Activated CD8-positive, alpha-beta T cell treated with anti-CD3 and anti-CD28 coated beads for 36 hours (primary cell): ENCODE results near the gene TBC1D1. TPM values are rescaled to one million over a fixed set of nuclear protein-coding genes. Genes with fewer than 3 reads are reported as not detected.

ENCODE experiments used
- ATAC-seq: fragments of 200-7000 bp; cut with Tn5 transposase; one replicate; pipeline ENCODE4 v1.10.0; 2021; ENCODE audit warnings: mild to moderate bottlenecking, moderate library complexity
- CTCF ChIA-PET: fragments of 350-600 bp; sonication (Branson Sonifier 250); formaldehyde crosslinking; loops from one replicate; lab custom pipeline; 2021; ENCODE audit warnings: antibody characterized with exemption; lab: Charles Lee
- POLR2A ChIA-PET: fragments of 350-600 bp; sonication (Branson Sonifier 250); formaldehyde crosslinking; loops from one replicate; lab custom pipeline; 2021; ENCODE audit warnings: antibody characterized with exemption; lab: Charles Lee
- DNase-seq: peaks from one replicate; pipeline ENCODE4 v3.0.0-alpha.2; 2020
- H3K27ac Mint-ChIP-seq: one replicate; pipeline ENCODE4 v1.8.0; 2021; ENCODE audit warnings: mild to moderate bottlenecking, mixed read lengths
- H3K27me3 Mint-ChIP-seq: one replicate; pipeline ENCODE4 v1.8.0; 2021; ENCODE audit warnings: mixed read lengths
- H3K36me3 Mint-ChIP-seq: one replicate; pipeline ENCODE4 v1.8.0; 2021; ENCODE audit warnings: low read depth, mixed read lengths
- H3K4me1 Mint-ChIP-seq: one replicate; pipeline ENCODE4 v1.8.0; 2021; ENCODE audit warnings: low read depth, mixed read lengths
- H3K4me3 Mint-ChIP-seq: one replicate; pipeline ENCODE4 v1.8.0; 2021; ENCODE audit warnings: mild to moderate bottlenecking, moderate library complexity, mixed read lengths
- H3K9me3 Mint-ChIP-seq: one replicate; pipeline ENCODE4 v1.8.0; 2021; ENCODE audit warnings: mixed read lengths
- CTCF ChIP-seq: fragments of 200-600 bp; IDR thresholded peaks from one replicate; pipeline ENCODE4 v1.8.0; 2022; ENCODE audit warnings: antibody characterized with exemption, mild to moderate bottlenecking
- intact Hi-C: fragments of 100-400 bp; cut with micrococcal nuclease; formaldehyde crosslinking; loops from one replicate; pipeline ENCODE4 v1.10.0; 2022
- total RNA-seq, 2 experiments: library from RNA; stranded (reverse); gene quantifications; one replicate each; pipeline ENCODE4 v1.2.3, GENCODE V29; 2021

TBC1D1 gene
- total RNA-seq, 2 experiments from 2014 or later, result 79.4 to 91.4 TPM

- peaks cover 21% of the 10 kb centered on the region for H3K4me1 Mint-ChIP-seq
- ChIA-PET POLR2A (interaction anchor here (1.1 kb wide), 1 partner anchor 9 kb away, joined by 4 read pairs; no protein-coding TSS in a partner anchor), CTCF (interaction anchor here (1.0 kb wide), 1 partner anchor 22 kb away, joined by 3 read pairs; no protein-coding TSS in a partner anchor)
- H3K4me3 Mint-ChIP-seq, result no peak overlapping the region
- peaks cover 1% of the 10 kb centered on the region for H3K27me3 Mint-ChIP-seq
- intact Hi-C loops, result no loop called here
- no peak overlapping the region for H3K27ac Mint-ChIP-seq
- ATAC-seq, result no peak
- no peaks in the 10 kb centered on the region for H3K36me3 Mint-ChIP-seq
- no peak for DNase-seq
- H3K9me3 Mint-ChIP-seq, result no peaks in the 10 kb centered on the region
- TF ChIP-seq CTCF, result no peak
Measured at GRCh38 chr4:38152305-38152704, 261.4 kb downstream of the TBC1D1 start.

GRCh38 chr4:38152721-38153386, 262.0 kb downstream of the TBC1D1 start:
- ChIA-PET CTCF (interaction anchor here (1.0 to 1.2 kb wide), 2 partner anchors 18 to 22 kb away, joined by 3 read pairs; no protein-coding TSS in a partner anchor), POLR2A (interaction anchor here (1.1 kb wide), 1 partner anchor 8 kb away, joined by 4 read pairs; no protein-coding TSS in a partner anchor)
- Mint-ChIP-seq H3K9me3 (no peaks in the 10 kb centered on the region), H3K36me3 (no peaks in the 10 kb centered on the region), H3K4me1 (peaks cover 21% of the 10 kb centered on the region), H3K27me3 (peaks cover 1% of the 10 kb centered on the region), H3K4me3 (no peak overlapping the region), H3K27ac (no peak overlapping the region)
- no peak for ATAC-seq
- intact Hi-C loops, result no loop called here
- TF ChIP-seq CTCF, result no peak
- DNase-seq, result no peak

GRCh38 chr4:38153387-38153760, 262.5 kb downstream of the TBC1D1 start:
- TF ChIP-seq CTCF, result no peak
- DNase-seq, result no peak
- intact Hi-C loops, result no loop called here
- H3K27ac Mint-ChIP-seq, result no peak overlapping the region
- ChIA-PET CTCF (interaction anchor here (1.0 to 1.2 kb wide), 3 partner anchors 19 to 23 kb away, joined by 3 read pairs; no protein-coding TSS in a partner anchor), POLR2A (interaction anchor here (1.1 kb wide), 1 partner anchor 8 kb away, joined by 4 read pairs; no protein-coding TSS in a partner anchor)
- peaks cover 23% of the 10 kb centered on the region for H3K4me1 Mint-ChIP-seq
- ATAC-seq, result no peak
- H3K27me3 Mint-ChIP-seq, result no peaks in the 10 kb centered on the region
- no peaks in the 10 kb centered on the region for H3K36me3 Mint-ChIP-seq
- no peak overlapping the region for H3K4me3 Mint-ChIP-seq
- H3K9me3 Mint-ChIP-seq, result no peaks in the 10 kb centered on the region

- H3K4me1 Mint-ChIP-seq, result peaks cover 25% of the 10 kb centered on the region
- no peak for TF ChIP-seq CTCF
- no peak overlapping the region for H3K4me3 Mint-ChIP-seq
- ChIA-PET POLR2A (interaction anchor here (1.1 kb wide), 1 partner anchor 22 kb away, joined by 4 read pairs; no protein-coding TSS in a partner anchor), CTCF (interaction anchor here (1.1 kb wide), 1 partner anchor 22 kb away, joined by 3 read pairs; no protein-coding TSS in a partner anchor)
- no peak overlapping the region for H3K27ac Mint-ChIP-seq
- no peaks in the 10 kb centered on the region for H3K36me3 Mint-ChIP-seq
- ATAC-seq, result peak; percentile 19
- intact Hi-C loops, result no loop called here
- H3K9me3 Mint-ChIP-seq, result no peaks in the 10 kb centered on the region
- DNase-seq, result peak; percentile 19
- H3K27me3 Mint-ChIP-seq, result no peaks in the 10 kb centered on the region
Measured at GRCh38 chr4:38154252-38154651, 263.4 kb downstream of the TBC1D1 start.
